HG03558 (cell line): Measurements from ENCODE around the gene TBC1D16.
"Not testable (repeated sequence)": the region's sequence is repeated elsewhere in the genome, so short reads cannot be mapped to it uniquely, and the experiment has no call there.

Source experiments
- ATAC-seq: cut with Tn5 transposase; IDR thresholded peaks from one replicate; pipeline ENCODE4 v1.9.1; 2021; ENCODE audit warnings: moderate number of reproducible peaks; ENCODE audit not compliant: unreplicated experiment; ENCODE audit errors: extremely low read depth

TBC1D16 gene

DNA sequence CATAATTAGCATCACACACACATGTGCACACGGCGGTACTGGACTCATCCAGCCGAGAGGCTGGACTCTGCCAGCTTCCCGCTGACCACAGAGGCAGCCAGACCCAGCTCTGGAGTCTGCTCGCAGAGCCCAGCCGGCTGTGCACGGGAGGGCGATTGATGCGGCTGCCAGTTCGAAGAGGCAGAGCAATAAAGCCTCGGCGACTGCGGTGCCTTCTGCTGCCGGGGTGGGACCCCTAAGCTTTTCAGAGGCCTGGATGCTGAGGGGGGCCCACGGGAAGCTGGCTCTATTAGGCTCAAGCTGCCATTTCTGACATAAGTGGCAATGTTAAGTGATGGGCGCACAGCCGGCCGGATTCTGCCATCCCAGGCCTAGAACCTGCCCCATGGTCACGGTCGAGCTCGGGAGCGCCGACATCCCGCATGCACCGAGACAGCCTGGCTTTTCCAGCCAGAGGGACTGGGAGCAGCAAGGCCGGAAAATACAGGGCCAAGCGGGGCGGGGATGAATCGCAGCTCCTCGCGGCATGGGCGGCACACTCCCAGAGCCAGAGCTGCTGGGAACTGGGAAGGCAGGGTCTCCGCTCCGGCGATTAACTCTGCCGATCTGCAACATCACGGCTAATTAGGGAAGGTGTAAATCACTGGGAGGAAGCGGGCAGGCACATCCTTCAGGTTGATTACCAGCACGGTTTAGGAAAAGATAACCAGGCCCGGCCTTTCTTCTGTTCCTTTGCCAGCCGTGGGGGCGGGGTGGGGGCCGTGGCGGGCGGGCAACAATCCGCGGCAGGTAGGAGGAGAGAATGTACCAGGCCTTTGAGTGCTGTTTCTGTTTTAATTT, 57.7 kb downstream of the TBC1D16 start:
- ATAC-seq = no peak

DNA sequence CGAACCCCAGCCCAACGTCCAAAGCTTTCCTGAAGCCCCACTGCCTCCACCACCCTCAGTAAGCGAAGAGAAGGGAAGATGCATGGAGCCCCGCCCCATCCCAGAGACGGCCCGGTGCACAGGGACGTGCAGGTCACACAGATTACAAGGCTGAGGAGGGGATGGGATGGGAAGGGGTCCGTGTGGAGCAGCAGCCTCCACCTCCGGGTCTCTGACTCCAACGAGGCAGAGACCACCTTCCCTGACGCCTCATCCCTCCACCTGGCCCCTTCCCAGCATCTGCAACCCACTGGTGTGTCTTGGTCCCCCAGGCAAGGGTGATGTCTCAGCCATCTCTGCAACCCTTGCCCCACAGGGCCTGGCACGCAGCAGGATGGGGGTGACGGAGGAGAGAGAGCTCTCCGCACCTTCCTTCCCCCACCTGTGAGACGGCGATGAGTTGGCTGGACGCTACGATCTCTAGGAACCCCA, 58.5 kb downstream of the TBC1D16 start:
- no peak for ATAC-seq

DNA sequence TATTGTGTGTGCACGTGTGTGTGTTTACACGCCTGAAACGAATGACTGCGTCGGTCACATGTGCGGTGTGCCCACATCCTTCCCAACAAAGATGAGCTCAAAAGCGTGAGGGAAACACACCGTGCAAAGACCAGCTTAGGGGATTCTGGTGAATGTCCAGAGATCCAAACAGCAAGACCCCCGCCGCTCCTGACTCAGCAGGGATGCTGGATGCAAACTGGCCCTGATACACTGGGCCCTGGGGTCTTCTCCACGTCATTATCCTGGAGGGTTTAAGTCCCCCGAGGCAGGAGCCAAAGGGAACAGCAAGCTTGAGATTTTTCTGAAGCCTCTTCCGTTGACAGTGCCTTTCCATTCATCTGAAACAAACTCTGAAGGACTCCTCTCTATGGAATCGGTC, 59.2 kb downstream of the TBC1D16 start:
- ATAC-seq = no peak

DNA sequence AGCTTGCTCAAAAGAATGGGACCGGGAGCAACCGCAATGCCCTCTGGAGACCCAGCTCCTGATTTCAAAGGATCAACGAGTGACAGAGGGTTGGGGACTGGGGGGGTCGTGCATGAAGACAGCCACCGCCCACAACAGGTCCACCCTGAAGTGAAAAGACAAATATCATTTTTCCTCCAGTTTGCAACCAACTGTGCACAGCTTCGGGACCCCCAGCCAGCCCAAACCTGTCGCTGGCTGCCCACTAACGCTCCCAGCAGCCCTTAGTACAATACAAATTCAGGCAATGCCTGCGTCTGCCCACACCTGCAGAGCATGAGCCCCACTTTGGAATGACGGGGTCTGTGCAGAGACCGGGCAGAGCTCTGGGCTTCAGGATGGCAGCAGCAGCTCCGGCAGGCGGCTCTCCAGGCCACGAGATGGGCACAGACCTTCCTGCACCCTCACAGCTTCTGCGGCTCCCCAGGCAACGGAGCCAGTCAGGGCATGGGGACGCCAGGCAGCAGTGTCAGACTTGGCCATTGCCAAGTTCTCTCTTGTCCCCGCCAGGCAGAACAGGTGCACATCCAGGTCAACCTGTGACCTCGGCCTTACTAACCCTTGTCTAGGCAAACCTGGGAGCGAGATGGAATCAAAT, 60.1 kb downstream of the TBC1D16 start:
- ATAC-seq = no peak

DNA sequence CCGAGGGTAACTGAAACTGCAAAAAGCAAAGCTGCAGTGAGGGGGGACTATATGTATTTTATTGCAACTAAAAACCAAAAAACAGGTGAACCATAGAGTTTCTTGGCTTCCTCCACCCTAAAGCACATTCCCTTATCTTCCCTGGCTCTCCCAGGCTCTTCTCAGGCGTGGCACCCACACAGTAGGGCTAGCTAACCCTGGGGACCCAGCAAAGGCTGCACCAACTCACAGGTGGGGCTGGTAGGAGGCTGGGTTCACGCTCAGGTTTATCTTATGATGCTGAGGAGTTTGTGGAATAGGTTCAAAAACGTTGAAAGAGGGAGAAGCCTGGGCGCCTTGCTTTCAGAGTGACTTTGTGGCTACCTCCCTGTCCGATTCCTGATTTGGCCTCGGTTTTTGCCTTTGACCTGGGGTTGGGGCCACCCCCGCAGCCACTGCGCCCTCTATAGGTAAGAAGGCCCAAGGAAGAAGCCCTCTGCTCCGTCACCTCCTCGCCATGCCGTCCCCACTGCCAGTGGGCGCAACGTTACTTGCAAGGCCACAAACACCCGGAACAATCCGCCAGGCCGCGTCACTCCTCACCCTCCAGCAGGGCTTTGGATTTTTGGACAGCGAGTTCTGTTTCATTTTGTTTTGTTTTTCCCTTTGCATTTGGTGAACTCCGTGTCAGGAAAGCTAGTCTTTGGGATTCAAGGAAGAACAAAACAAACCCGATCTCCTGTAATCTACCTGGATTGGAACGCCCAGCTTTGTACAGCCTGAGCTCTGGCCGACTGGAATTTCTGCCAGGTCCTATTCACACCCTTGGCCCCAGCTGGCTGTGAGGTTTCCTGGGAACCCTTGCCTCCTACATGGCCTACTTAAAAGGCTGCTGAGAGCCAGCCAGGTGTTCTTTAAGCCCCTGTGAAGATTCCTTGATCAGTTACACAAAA, 60.8 kb downstream of the TBC1D16 start:
- no peak for ATAC-seq

DNA sequence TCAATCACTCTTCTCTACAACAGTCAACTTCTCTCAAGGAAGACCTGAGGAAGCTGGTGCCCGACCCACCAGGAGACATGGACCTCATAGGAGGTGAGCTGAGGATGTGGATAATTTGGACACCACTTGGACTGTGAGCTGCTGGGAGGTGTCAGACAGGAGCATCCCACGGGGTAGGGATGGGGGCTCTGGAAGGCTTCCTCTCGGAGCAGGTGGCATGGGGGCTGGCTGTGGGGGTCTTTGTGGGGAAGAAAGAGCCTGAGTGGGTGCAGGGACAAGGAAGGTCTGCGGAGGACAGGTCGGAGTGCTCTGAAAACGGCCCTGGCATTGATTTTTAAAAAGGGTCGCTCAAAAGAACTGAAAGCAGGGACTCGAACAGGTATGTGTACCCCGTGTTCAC, 64.0 kb downstream of the TBC1D16 start:
- no peak for ATAC-seq

DNA sequence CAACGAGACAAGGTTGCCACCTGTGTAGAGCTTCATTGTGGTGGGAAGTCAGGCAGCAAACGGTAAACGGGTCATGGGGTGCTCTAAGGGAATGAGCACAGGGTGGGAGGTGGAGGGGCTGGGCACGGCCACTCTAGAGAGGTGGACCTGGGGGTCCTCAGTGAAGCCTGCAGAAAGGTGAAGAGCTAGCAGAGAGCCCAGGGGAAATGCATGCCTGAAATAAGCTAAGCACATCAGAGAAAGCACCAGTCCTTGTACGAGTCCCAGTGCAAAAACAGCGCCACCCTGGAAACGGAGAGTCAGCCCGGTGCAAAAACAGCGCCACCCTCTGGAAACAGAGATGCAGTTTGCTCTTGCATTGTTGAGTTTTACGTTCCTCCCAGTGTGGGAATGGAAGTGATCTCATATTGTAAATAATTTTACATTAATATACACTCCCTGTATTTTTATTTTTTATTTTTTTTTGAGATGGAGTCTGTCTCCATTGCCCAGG, 65.0 kb downstream of the TBC1D16 start:
- ATAC-seq = no peak

DNA sequence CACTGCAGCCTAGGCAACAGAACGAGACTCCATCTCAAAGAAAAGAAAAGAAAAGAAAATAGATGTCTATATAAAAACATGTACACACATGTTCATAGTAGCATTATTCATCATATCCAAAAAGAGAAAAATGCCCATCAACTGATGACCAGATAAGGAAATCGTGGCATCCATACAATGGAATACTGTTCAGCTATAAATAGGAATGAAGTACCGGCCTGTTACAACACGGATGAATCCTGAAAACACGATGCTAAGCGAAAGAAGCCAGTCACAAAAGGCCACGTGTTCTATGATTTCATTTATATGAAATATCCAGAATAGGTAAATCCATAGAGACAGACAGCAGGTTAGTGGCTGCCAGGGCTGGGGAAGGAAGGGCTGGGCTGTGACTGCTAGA, 65.8 kb downstream of the TBC1D16 start:
- no peak for ATAC-seq

DNA sequence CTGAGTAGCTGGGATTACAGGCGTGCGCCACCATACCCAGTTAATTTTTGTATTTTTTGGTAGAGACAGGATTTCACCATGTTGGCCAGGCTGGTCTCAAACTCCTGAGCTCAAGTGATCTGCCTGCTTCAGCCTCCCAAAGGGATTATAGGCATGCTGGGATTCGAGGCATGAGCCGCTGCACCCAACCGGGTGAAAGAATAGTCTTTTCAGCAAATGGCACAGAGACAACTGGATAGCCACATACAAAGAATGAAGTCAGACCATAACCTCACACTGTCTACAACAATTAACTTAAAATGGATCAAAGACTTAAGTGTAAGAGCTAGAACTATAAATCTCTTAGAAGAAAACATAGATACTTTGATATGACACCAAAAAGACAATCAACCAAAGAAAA, 67.6 kb downstream of the TBC1D16 start:
- no peak for ATAC-seq

DNA sequence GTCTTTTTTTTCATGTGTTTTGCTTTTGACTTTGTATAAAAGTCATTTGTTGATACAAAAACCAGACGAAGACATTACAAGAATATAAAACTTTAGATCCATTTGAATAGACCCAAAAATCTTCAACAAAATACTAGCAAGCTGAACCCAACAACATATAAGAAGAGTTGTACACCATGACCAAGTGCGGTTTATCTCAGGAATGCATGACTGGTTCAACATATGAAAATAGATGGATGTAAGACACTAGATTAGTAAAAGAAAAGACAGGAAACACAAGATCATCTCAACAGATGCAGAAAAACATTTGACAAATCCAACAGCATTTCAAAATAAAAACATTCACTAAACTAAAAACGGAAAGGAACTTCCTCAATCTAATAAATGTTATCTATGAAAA, 69.0 kb downstream of the TBC1D16 start:
- no peak for ATAC-seq

DNA sequence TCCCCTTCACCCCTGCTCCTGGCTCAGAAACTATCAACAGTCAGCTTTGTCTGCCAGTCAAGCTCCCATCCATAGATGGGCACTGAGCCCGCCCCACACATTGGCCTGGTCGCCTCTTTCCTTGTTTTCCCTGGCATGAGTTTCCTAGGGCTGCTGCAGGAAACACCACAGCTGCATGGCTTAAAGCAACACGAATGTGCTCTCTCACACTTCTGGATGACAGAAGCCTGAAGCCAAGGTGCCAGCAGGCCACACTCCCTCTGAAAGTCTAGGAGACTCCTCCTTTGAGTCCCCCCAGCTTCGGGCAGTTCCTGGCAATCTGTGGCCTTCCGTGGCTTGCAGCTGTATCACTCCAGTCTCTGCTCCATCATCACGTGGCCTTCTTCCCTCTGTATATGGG, 69.9 kb downstream of the TBC1D16 start:
- no peak for ATAC-seq

DNA sequence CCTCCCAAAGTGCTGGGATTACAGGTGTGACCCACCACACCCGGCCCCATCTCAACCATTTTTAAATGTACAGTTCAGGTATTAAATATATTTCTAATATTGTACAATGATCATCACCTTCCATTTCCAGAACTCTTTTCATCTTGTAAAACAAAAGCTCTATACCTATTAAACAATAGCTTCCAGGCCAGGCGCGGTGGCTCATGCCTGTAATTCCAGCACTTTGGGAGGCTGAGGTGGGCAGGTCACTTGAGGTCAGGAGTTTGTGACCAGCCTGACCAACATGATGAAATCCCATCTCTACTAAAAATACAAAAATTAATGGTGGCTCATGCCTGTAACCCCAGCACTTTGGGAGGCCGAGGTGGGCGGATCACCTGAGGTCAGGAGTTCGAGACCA, 73.2 kb downstream of the TBC1D16 start:
- ATAC-seq = not testable (repeated sequence)

DNA sequence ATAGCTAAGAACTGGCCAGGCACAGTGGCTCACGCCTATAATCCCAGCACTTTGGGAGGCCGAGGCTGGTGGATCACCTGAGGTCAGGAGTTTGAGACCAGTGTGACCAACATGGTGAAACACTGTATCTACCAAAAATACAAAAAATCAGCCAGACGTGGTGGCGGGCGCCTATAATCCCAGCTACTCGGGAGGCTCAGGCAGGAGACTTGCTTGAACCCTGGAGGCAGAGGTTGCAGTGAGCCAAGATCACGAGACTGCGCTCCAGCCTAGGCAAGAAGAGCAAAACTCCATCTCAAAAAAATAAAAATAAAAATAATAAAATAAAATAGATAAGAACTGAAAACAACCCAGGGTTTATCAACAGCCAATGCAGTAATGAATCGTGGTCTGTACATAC, 74.1 kb downstream of the TBC1D16 start:
- not testable (repeated sequence) for ATAC-seq

DNA sequence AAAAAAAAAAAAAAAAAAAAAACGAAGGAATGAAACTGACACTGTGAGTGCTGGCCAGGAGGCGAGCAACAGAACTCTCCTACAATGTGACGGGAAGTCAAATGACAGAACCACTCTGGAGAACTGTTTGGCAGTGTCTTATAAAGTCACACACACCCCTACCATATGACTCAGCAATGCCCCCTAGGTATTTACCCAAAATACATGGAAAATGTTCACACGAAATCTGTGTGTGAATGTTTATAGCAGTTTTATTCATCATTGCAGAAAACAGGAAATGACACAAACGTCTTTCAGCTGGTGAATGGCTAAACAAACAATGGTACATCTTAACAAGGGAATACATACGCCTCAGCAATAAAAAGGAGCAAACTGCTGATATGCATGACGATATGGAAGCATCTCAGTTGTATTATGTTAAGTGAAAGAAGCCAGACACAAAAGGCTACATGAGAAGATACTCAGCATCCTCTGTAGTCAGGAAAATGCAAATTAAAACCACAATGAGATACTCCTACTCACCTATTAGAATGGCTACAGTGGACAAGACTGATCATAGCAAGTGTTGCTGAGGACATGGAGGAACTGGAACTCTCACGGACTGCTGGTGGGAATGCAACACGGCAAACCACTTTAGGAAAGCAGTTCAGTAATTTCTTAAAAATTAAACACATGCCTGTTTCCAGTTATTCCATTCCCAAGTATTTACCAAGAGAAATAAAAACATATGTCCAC, 74.7 kb downstream of the TBC1D16 start:
- no peak for ATAC-seq

DNA sequence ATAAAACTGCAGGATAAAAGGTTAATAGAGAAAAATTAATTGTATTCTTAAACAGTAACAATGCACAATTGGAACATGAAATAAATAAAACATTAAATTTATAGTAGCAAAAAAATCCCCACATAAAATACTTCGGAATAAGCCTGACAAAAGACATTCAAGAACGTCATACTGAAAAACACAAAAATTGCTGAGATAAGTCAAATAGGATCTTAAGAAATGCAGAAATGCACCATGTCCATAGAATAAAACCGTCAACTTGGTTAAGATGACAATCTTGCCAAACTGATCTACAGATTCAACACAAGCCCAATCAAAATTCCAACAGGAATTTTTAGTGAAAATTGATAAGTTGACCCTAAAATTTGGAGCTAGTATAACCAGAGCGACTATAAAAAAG, 76.6 kb downstream of the TBC1D16 start:
- no peak for ATAC-seq

DNA sequence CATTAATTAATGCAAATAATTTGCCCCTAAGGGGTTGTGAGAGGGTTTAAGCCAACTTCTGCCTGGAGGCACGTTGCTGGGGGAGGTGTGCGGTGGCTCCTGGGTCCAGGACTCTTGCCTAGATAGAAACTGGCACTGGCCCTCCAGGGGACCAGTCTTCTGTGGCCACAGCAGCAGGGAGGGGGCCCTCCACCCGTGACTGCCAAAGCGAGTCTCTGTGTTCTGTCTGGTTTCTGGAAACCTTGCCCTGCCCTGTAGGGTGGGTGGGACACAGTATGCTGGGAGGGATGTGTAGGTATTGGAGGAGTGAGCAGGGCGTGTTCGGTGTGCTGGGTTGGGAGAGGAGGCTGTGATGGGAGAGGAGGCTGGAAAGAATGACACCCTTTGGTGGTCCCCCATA, 78.8 kb downstream of the TBC1D16 start:
- no peak for ATAC-seq

DNA sequence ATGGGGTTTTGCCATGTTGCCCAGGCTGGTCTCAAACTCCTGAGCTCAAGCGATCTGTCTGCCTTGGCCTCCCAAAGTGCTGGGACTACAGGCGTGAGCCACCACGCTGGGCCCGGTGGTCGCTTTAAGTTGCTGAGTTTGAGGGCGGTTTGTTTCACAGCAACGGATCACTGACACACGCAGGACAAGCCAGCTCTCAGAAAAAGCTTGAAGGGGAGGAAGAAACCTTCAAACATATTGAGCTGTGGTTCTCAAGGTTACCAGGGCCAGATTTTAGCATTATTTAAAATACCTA, 79.3 kb downstream of the TBC1D16 start:
- ATAC-seq = not testable (repeated sequence)

DNA sequence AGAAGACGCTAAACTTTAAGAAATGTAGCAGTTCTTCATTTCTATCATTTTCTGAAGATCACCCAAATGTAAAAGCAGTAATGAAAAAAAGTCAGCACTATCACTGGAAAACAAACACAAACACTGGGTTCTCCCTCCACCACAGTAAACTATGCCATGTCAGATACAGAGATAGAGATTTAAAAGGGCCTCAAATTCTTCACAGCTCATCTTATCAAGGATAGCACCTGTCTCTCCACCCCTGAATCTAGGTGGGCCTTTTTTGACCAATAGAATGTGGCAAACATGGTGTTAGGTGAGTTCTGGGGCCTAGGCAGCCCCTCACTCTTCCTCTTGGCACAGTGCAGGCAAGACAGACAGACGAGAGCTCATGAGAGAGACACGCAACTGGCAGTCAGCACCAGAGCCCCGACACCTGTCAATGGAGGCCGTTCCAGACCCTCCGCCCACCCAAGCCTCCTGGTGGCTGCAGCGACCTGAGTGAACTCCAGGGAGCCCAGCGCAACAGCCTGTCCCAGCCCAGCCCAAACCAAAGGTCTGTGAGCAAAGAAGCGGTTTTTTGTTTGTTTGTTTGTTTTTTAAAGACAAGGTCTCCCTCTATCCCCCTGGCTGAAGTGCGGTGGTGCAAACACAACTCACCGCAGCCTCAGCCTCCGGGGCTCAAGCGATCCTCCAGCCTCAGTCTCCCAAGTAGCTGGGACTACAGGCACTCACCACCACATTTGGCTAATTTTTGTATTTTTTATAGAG, 79.8 kb downstream of the TBC1D16 start:
- no peak for ATAC-seq

DNA sequence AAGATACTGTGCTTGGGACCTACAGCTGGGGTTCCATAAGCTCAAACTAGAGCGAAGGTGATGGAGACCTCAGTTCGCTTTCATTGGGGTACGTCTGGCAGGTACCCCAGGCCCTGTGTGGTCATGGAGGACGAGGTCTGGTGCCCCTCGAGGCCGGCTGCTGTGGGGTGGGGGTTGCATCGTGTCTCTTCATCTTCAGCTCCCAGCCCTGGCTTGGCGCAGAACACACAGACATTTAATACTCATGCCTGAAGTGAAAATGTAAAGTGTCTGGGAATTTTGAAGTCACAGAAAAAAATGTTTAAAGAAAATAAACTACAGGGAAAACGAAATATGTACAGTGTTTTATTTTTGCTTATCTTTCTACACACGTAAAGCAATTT, 80.5 kb downstream of the TBC1D16 start:
- ATAC-seq = no peak
